Endothelial cell (in vitro differentiated cells): ENCODE measurements around the gene TMEM141. TPM values are rescaled to one million over a fixed set of nuclear protein-coding genes. Genes with fewer than 3 reads are reported as not detected.
"Not testable (repeated sequence)": the region's sequence is repeated elsewhere in the genome, so short reads cannot be mapped to it uniquely, and the experiment has no call there.

Source experiments
- DNase-seq: peaks from one replicate; pipeline ENCODE4 v3.0.0; 2021; ENCODE audit warnings: low spot score
- H3K27ac Mint-ChIP-seq: one replicate; pipeline ENCODE4 v1.8.0; 2021; ENCODE audit warnings: mixed read lengths, inconsistent platforms; ENCODE audit not compliant: unreplicated experiment
- H3K27me3 Mint-ChIP-seq: one replicate; pipeline ENCODE4 v1.8.0; 2021; ENCODE audit warnings: mild to moderate bottlenecking, moderate library complexity, mixed read lengths, inconsistent platforms; ENCODE audit not compliant: unreplicated experiment
- H3K36me3 Mint-ChIP-seq: one replicate; pipeline ENCODE4 v1.8.0; 2021; ENCODE audit warnings: mild to moderate bottlenecking, low read depth, mixed read lengths, inconsistent platforms; ENCODE audit not compliant: unreplicated experiment
- H3K4me1 Mint-ChIP-seq: one replicate; pipeline ENCODE4 v1.8.0; 2021; ENCODE audit warnings: mild to moderate bottlenecking, mixed read lengths, inconsistent platforms; ENCODE audit not compliant: unreplicated experiment
- H3K4me3 Mint-ChIP-seq: one replicate; pipeline ENCODE4 v1.8.0; 2021; ENCODE audit warnings: mild to moderate bottlenecking, mixed read lengths, inconsistent platforms; ENCODE audit not compliant: unreplicated experiment
- H3K9me3 Mint-ChIP-seq: one replicate; pipeline ENCODE4 v1.8.0; 2021; ENCODE audit warnings: mixed read lengths, inconsistent platforms; ENCODE audit not compliant: unreplicated experiment
- total RNA-seq: library from RNA; stranded (reverse); fragmentation: NEBNext Ultra II Directional; extraction: Animal tissue kit (Norgen Biotek cat#: 25700); gene quantifications from one replicate; pipeline ENCODE4 v1.2.1, GENCODE V29; 2021; ENCODE audit not compliant: unreplicated experiment
- TF ChIP-seq, protein P1 (sequence below): fragments of 200-600 bp; sonication (generic); IDR thresholded peaks from one replicate; pipeline ENCODE4 v1.5.0; 2021; ENCODE audit warnings: antibody characterized with exemption; ENCODE audit not compliant: unreplicated experiment

The TMEM141 gene
- total RNA-seq, 1 donor from 2014 or later, result 73.0 TPM

DNA sequence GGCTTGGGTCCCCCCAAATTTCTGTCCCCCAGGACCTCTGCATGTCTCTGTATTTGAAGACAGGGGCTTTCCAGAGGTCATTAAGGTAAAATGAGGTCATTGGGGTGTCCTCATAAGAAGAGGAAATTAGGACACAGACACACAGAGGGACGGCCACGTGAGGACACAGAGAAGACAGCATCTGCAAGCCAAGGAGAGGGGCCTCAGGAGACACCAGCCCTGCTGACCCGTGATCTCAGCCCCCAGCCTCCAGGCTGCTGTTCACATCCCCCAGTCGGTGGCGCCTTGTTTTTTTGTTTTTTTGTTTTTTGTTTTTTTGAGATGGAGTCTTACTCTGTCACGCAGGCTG, 3.8 kb downstream of the TMEM141 start:
- peaks cover 5% of the 10 kb centered on the region for H3K36me3 Mint-ChIP-seq
- peaks cover 21% of the 10 kb centered on the region for H3K4me1 Mint-ChIP-seq
- no peak overlapping the region for H3K4me3 Mint-ChIP-seq
- DNase-seq, result no peak
- H3K9me3 Mint-ChIP-seq, result no peaks in the 10 kb centered on the region
- TF ChIP-seq, protein P1, sequence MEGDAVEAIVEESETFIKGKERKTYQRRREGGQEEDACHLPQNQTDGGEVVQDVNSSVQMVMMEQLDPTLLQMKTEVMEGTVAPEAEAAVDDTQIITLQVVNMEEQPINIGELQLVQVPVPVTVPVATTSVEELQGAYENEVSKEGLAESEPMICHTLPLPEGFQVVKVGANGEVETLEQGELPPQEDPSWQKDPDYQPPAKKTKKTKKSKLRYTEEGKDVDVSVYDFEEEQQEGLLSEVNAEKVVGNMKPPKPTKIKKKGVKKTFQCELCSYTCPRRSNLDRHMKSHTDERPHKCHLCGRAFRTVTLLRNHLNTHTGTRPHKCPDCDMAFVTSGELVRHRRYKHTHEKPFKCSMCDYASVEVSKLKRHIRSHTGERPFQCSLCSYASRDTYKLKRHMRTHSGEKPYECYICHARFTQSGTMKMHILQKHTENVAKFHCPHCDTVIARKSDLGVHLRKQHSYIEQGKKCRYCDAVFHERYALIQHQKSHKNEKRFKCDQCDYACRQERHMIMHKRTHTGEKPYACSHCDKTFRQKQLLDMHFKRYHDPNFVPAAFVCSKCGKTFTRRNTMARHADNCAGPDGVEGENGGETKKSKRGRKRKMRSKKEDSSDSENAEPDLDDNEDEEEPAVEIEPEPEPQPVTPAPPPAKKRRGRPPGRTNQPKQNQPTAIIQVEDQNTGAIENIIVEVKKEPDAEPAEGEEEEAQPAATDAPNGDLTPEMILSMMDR, result no peak
- H3K27ac Mint-ChIP-seq, result no peak overlapping the region
- H3K27me3 Mint-ChIP-seq, result peaks cover 3% of the 10 kb centered on the region

DNA sequence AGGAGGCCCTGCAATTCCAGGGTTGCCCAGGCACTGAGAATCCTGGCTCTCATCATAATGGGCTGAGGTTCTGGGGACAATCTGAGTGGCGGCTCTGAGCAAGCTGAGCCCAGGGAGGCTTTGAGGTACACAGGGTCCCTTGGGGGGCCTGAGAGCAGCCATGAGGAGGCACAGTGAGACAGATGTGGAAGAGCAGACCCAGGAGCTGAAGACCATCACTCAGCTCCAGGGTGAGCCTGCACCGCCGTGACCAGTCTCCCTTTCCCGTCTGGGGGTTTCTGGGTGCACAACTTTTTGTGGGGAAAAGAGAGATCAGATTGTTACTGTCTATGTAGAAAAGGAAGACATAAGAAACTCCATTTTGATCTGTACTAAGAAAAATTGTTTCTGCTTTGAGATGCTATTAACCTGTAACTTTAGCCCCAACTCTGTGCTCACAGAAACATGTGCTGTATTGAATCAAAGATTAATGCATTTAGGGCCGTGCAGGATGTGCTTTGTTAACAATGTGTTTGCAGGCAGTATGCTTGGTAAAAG, 5.2 kb downstream of the TMEM141 start, which contains the start of gene CCDC183:
Gene CCDC183, plus strand, starts transcription at position 101 of the 537 bp plus-strand sequence. Its CDS starts 60 bp downstream, at position 161.
- H3K27me3 Mint-ChIP-seq, result peaks cover 5% of the 10 kb centered on the region
- peak within 1 kb of the TSS; percentile 49 for H3K27ac Mint-ChIP-seq
- peaks cover 25% of the 10 kb centered on the region for H3K4me1 Mint-ChIP-seq
- TF ChIP-seq, protein P1, result no peak
- H3K36me3 Mint-ChIP-seq, result peaks cover 5% of the 10 kb centered on the region
- no peak for DNase-seq
- H3K4me3 Mint-ChIP-seq, result peak within 1 kb of the TSS; percentile 63
- no peaks in the 10 kb centered on the region for H3K9me3 Mint-ChIP-seq

DNA sequence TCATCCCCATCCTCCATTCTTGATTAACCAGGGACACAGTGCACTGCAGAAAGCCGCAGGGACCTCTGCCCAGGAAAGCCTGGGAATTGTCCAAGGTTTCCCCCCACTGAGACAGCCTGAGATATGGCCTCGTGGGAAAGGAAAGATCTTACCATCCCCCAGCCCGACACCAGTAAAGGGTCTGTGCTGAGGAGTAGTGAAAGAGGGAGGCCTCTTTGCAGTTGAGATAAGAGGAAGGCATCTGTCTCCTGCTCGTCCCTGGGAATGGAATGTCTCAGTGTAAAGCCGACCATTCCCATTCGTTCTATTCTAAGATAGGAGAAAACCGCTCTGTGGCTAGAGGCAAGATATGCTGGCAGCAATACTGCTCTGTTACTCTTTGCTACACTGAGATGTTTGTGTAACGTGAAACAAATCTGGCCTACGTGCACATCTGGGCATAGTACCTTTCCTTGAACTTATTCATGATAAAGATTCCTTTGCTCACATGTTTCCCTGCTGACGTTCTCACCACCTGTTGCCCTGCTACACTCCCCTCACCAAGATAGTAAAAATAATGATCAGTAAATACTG, 5.7 kb downstream of the TMEM141 start:
- not testable (repeated sequence) for H3K27me3 Mint-ChIP-seq, H3K4me3 Mint-ChIP-seq, H3K36me3 Mint-ChIP-seq, H3K9me3 Mint-ChIP-seq, DNase-seq
- Mint-ChIP-seq H3K4me1 (peaks cover 24% of the 10 kb centered on the region), H3K27ac (peak overlapping the region; percentile 49)

DNA sequence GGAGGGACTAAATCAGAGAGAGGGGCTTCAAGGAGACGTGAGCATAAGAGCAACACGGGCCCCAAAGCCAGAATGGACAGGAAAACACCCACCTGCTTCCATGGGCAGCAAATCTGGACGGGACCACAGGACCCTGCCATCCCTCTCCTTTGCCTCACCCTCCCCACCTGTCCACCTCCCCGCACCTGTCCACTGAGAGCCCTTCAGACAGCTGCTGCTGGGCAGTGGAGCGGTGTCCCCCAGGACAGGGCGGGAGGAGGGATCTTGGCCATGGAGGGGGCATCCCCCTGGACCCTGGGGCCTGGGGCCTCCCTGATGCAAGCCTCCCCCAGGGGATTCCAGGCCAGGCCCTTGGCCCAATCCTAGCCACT, 7.5 kb downstream of the TMEM141 start:
- no peak for DNase-seq
- Mint-ChIP-seq H3K27ac (no peak overlapping the region), H3K9me3 (no peaks in the 10 kb centered on the region), H3K36me3 (no peaks in the 10 kb centered on the region), H3K27me3 (peaks cover 9% of the 10 kb centered on the region), H3K4me3 (no peak overlapping the region), H3K4me1 (peaks cover 16% of the 10 kb centered on the region)
- TF ChIP-seq, protein P1, result no peak

DNA sequence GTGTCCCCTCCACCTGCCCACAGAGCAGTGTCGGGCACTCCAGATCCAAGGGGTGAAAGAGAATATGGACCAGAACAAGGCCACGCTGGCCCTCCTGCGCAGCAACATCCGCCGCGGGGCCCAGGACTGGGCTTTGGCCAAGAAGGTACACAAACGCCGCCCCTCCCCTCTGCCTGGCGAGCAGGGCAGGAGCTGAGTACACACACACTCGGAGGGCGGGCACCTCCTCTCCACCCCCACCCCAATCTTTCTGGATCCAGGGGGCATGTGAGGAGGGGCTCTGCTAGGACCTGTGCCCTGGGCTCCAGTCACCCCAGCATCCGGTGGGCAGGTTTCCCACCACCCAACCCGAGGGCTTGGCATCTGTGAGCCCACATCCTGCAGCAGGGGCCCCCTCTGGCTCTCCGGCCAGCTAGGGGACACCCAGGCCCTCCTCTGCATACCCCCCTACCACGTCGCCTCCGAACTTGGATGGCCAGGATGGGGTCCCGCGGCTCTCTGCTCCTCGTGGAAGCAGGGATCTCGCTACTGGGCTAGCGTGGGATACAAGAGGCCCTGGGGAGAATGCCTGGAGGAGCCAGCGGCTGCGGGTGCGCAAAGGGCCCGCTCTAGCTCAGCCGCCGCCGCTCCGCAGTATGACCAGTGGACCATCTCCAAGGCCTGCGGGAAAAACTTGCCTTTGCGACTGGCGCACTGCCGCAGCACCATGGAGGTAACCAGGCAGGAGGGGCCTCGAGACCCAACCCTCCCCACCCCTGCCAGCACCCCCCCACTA, 8.1 kb downstream of the TMEM141 start:
- Mint-ChIP-seq H3K4me1 (peaks cover 16% of the 10 kb centered on the region), H3K27ac (no peak overlapping the region), H3K4me3 (no peak overlapping the region), H3K27me3 (peaks cover 15% of the 10 kb centered on the region), H3K36me3 (peaks cover 3% of the 10 kb centered on the region), H3K9me3 (no peaks in the 10 kb centered on the region)
- DNase-seq, result no peak
- TF ChIP-seq, protein P1, result no peak
